IPS-NIHi11 (cell line): ENCODE data around the gene CCL27.
A peak's percentile ranks its signal among the peaks of the same experiment; 100 is the strongest.

ENCODE experiments used
- DNase-seq: peaks from one replicate; pipeline ENCODE4 v3.0.0; 2012; ENCODE audit warnings: mixed read lengths, low spot score

Gene CCL27

GRCh38 chr9:34684816-34685215, 22.4 kb upstream of the CCL27 start:
- DNase-seq: no peak

GRCh38 chr9:34684145-34684544, 21.7 kb upstream of the CCL27 start:
- DNase-seq: no peak

GRCh38 chr9:34675869-34676268, 13.4 kb upstream of the CCL27 start:
- DNase-seq: no peak

- DNase-seq: peak; percentile 88
These were observed 12.7 kb upstream of the CCL27 start for GRCh38 chr9:34675048-34675714.

GRCh38 chr9:34674440-34674839, 12.0 kb upstream of the CCL27 start:
- no peak for DNase-seq

GRCh38 chr9:34671307-34671706, 8.8 kb upstream of the CCL27 start:
- no peak for DNase-seq

GRCh38 chr9:34669809-34670562, 7.5 kb upstream of the CCL27 start:
- no peak for DNase-seq

- peak; percentile 94 for DNase-seq
These were observed 3.2 kb upstream of the CCL27 start for GRCh38 chr9:34665381-34666250.

- no peak for DNase-seq
These were observed 2.6 kb upstream of the CCL27 start for GRCh38 chr9:34665067-34665380.

- DNase-seq: peak; percentile 82
These were observed 2.0 kb upstream of the CCL27 start for GRCh38 chr9:34664281-34665066.

GRCh38 chr9:34663303-34663605, 797 bp upstream of the CCL27 start:
- DNase-seq: no peak

GRCh38 chr9:34659592-34660253, 2.7 kb downstream of the CCL27 start:
- DNase-seq: no peak

GRCh38 chr9:34658461-34658860, 4.0 kb downstream of the CCL27 start:
- DNase-seq: no peak

GRCh38 chr9:34656992-34657391, 5.5 kb downstream of the CCL27 start:
- DNase-seq: no peak

- no peak for DNase-seq
These were observed 7.1 kb downstream of the CCL27 start for GRCh38 chr9:34655394-34655793.

GRCh38 chr9:34654323-34655051, 8.0 kb downstream of the CCL27 start:
- no peak for DNase-seq

- DNase-seq: no peak
These were observed 9.0 kb downstream of the CCL27 start for GRCh38 chr9:34653151-34654072.

- no peak for DNase-seq
These were observed 9.9 kb downstream of the CCL27 start for GRCh38 chr9:34652602-34653000.

- DNase-seq: peak; percentile 95
These were observed 10.4 kb downstream of the CCL27 start, which contains the start of gene IL11RA for GRCh38 chr9:34651876-34652601. IL11RA (plus strand) TSS chr9:34652185; CDS start chr9:34655218, 3,033 bp downstream.
